HG02852 (cell line): Measurements from ENCODE around the gene FRMD1.

Experiments
- ATAC-seq: cut with Tn5 transposase; IDR thresholded peaks from one replicate; pipeline ENCODE4 v1.9.1; 2021; ENCODE audit warnings: mild to moderate bottlenecking, moderate library complexity; ENCODE audit not compliant: unreplicated experiment

FRMD1 gene

GRCh38 chr6:168078943-168079405 is at the start of gene FRMD1:
Gene FRMD1 (minus strand): TSS chr6:168079212. CDS start chr6:168079094, 118 bp downstream.
- no peak for ATAC-seq

GRCh38 chr6:168128006-168128630 is 49.1 kb upstream of the FRMD1 start:
- no peak for ATAC-seq

- ATAC-seq = no peak
These were observed 48.4 kb upstream of the FRMD1 start for GRCh38 chr6:168127384-168127868.

- no peak for ATAC-seq
These were observed 47.8 kb upstream of the FRMD1 start for GRCh38 chr6:168126566-168127383.

- no peak for ATAC-seq
These were observed 46.5 kb upstream of the FRMD1 start for GRCh38 chr6:168125429-168126001.

GRCh38 chr6:168124921-168125320 is 45.9 kb upstream of the FRMD1 start:
- ATAC-seq = no peak

- ATAC-seq = no peak
These were observed 45.1 kb upstream of the FRMD1 start for GRCh38 chr6:168124158-168124557.

- no peak for ATAC-seq
These were observed 44.3 kb upstream of the FRMD1 start for GRCh38 chr6:168123165-168123911.

GRCh38 chr6:168122521-168122920 is 43.5 kb upstream of the FRMD1 start:
- ATAC-seq = no peak

- no peak for ATAC-seq
These were observed 43.0 kb upstream of the FRMD1 start for GRCh38 chr6:168122011-168122410.

GRCh38 chr6:168121303-168121665 is 42.3 kb upstream of the FRMD1 start:
- ATAC-seq = no peak

- ATAC-seq = no peak
These were observed 41.6 kb upstream of the FRMD1 start for GRCh38 chr6:168120390-168121302.

- ATAC-seq = no peak
These were observed 40.5 kb upstream of the FRMD1 start for GRCh38 chr6:168119539-168119938.

- ATAC-seq = no peak
These were observed 39.9 kb upstream of the FRMD1 start for GRCh38 chr6:168118935-168119334.

- no peak for ATAC-seq
These were observed 38.9 kb upstream of the FRMD1 start for GRCh38 chr6:168117942-168118341.

- no peak for ATAC-seq
These were observed 38.2 kb upstream of the FRMD1 start for GRCh38 chr6:168116975-168117899.

GRCh38 chr6:168116438-168116974 is 37.5 kb upstream of the FRMD1 start:
- no peak for ATAC-seq

- no peak for ATAC-seq
These were observed 36.9 kb upstream of the FRMD1 start for GRCh38 chr6:168115748-168116437.
